Right cardiac atrium (tissue), 5 donors: ENCODE data around the gene MEIS1. TPM values are rescaled to one million over a fixed set of nuclear protein-coding genes. Genes with fewer than 3 reads are reported as not detected.
A peak's percentile ranks its signal among the peaks of the same experiment; 100 is the strongest.

Source experiments
- ATAC-seq, 2 donors: fragments of 200-7000 bp; cut with Tn5 transposase; one replicate each; pipeline versions ENCODE4 v1.8.0 to v1.9.1; 2020; ENCODE audit warnings: moderate library complexity in 2 of 2, mild to moderate bottlenecking in 1 of 2
- DNase-seq, 3 donors: peaks; one replicate each; pipeline ENCODE4 v3.0.0-alpha.2; 2020
- H3K27ac ChIP-seq: one replicate; pipeline ENCODE4 v1.5.1; 2013; ENCODE audit warnings: mild to moderate bottlenecking, low read length, control low read depth, moderate library complexity
- H3K27me3 ChIP-seq: one replicate; pipeline ENCODE4 v1.6.1; 2013; ENCODE audit not compliant: control insufficient read depth, insufficient read depth
- H3K4me1 ChIP-seq: one replicate; pipeline ENCODE4 v1.6.1; 2013; ENCODE audit warnings: low read length; ENCODE audit not compliant: control insufficient read depth, insufficient read depth
- H3K4me3 ChIP-seq: one replicate; pipeline ENCODE4 v1.5.1; 2013; ENCODE audit warnings: low read length, control low read depth
- H3K9me3 ChIP-seq: one replicate; pipeline ENCODE4 v1.6.1; 2013; ENCODE audit warnings: low read length; ENCODE audit not compliant: control insufficient read depth
- WGBS: extraction: QIAGEN DNeasy Blood & Tissue Kit; methylation state at CpG from one replicate; pipeline ENCODE4 v1.1.7; 2013; 5-methylcytosine and 5-hydroxymethylcytosine counted together
- intact Hi-C, 4 donors: fragments of 100-400 bp; cut with DNase I; formaldehyde crosslinking; loops; one replicate each; pipeline versions ENCODE4 v1.11.0 to v1.14.0; 2022 to 2023
- polyA plus RNA-seq: library from polyadenylated mRNA; stranded (reverse); fragments of 200-250 nt; gene quantifications from one replicate; pipeline ENCODE4 v1.2.3, GENCODE V29; 2013
- total RNA-seq, 4 donors: library from RNA; stranded (reverse); fragmentation: NEBNext Ultra II Directional; extraction: Animal tissue kit (Norgen Biotek cat#: 25700); gene quantifications; one replicate each; pipeline ENCODE4 v1.2.1, GENCODE V29; 2021
- donor health status: healthy with polysubstance abuse.
- donor health status: DM: no; HTN: yes; CAD: no.
- donor health status: DM: no; HTN: no; CAD: no.
- donor health status: DM: no; HTN: yes; CAD: no; lungs with severe emphysema.
- donor health status: DM: yes; HTN: yes; CAD: no.

Gene MEIS1
- total and polyA plus RNA-seq, 5 donors: 16.9 to 41.2 (median 32.1) TPM

DNA sequence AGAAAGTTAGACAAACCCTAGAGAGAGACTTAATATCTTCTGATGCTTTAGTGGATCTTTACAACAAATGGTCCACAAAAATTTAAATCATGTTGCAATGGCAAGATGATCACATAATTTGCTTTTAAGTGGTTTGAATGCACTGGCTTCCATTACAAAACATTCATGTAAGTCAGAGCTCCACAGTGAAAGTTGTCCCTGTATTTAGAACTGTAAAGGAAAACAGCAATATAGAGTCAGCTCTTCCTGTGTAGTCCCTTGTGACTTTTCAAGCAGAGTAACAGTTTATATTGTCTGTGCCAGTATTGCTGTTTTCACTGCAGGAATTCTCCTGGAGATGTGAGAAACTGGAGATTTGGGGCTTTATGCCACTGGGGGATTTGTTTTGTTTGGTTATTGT, 77.7 kb downstream of the MEIS1 start:
- intact Hi-C loops: no loop called here
- no peaks in the 10 kb centered on the region for H3K9me3 ChIP-seq
- peaks cover 10% of the 10 kb centered on the region for H3K4me1 ChIP-seq
- no peaks in the 10 kb centered on the region for H3K27me3 ChIP-seq
- DNase-seq: no peak
- no peak for ATAC-seq
- H3K27ac ChIP-seq: no peak overlapping the region
- H3K4me3 ChIP-seq: no peak overlapping the region

DNA sequence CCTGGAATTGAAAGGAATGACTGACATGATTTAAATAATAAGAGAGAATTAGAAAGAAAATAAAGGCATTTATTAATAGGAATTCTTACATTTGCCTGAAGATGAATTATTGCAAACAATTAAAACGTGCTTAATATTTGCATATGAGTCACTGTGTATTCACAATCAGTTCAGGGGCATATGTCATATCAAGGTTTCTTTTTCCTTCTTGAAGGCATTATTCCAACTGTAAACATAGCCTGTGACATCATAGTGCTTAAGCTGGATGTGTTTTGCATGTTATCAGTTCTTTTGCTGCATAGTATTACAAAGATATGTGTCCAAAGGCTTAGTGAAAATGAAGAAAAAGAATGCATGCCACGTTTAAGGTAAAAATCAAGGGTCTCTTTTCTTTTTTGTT, 80.8 kb downstream of the MEIS1 start:
- ATAC-seq: no peak
- DNase-seq: no peak
- WGBS: 44% methylated on average over 2 of the region's 2 CpGs
- Histone ChIP-seq H3K9me3 (no peaks in the 10 kb centered on the region), H3K4me1 (peaks cover 1% of the 10 kb centered on the region), H3K4me3 (no peak overlapping the region), H3K27ac (no peak overlapping the region), H3K27me3 (no peaks in the 10 kb centered on the region)
- intact Hi-C loops: no loop called here

GRCh38 chr2:66516499-66516898, 81.6 kb downstream of the MEIS1 start:
- Histone ChIP-seq H3K9me3 (no peaks in the 10 kb centered on the region), H3K27ac (no peak overlapping the region), H3K27me3 (no peaks in the 10 kb centered on the region), H3K4me3 (no peak overlapping the region), H3K4me1 (peaks cover 1% of the 10 kb centered on the region)
- no peak for DNase-seq
- WGBS: 95% methylated on average over 8 of the region's 8 CpGs
- no peak for ATAC-seq
- intact Hi-C loops: no loop called here

DNA sequence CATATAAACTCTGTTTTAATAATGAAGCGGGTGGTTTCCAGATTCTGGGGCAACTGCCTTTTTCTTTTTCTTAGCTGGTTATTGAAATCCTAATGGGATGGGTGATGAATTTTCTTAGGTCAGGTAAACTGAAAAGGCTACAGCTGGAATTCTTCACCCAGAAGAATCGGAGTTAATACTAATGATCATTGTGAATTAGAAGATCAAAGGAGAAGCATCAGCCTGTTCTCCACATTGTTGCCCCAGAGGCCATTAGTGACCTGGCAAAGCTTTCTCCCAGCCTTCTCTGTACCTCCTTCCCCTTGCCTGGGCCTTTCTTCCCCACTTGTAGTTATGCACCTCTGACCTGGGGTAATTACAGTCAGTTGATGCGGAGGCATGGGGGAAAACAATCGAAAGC, 82.8 kb downstream of the MEIS1 start:
- no peak overlapping the region for H3K4me3 ChIP-seq
- H3K27me3 ChIP-seq: no peaks in the 10 kb centered on the region
- no peaks in the 10 kb centered on the region for H3K9me3 ChIP-seq
- intact Hi-C loops: no loop called here
- no peak overlapping the region for H3K27ac ChIP-seq
- ATAC-seq (no peak), DNase-seq (no peak)
- WGBS: 94% methylated on average over 4 of the region's 4 CpGs
- H3K4me1 ChIP-seq: no peaks in the 10 kb centered on the region

GRCh38 chr2:66519264-66519843, 84.4 kb downstream of the MEIS1 start:
- intact Hi-C loops: no loop called here
- ATAC-seq (no peak), DNase-seq (no peak)
- Histone ChIP-seq H3K9me3 (no peaks in the 10 kb centered on the region), H3K4me1 (no peaks in the 10 kb centered on the region), H3K4me3 (no peak overlapping the region), H3K27ac (no peak overlapping the region), H3K27me3 (no peaks in the 10 kb centered on the region)
- 95% methylated on average over 6 of the region's 6 CpGs for WGBS

- no peak for DNase-seq
- no peaks in the 10 kb centered on the region for H3K9me3 ChIP-seq
- no peak overlapping the region for H3K27ac ChIP-seq
- no peak overlapping the region for H3K4me3 ChIP-seq
- ATAC-seq: no peak
- WGBS: 83% methylated on average over 7 of the region's 7 CpGs
- H3K4me1 ChIP-seq: peaks cover 4% of the 10 kb centered on the region
- intact Hi-C loops: no loop called here
- no peaks in the 10 kb centered on the region for H3K27me3 ChIP-seq
Measured at GRCh38 chr2:66521291-66521922, 86.5 kb downstream of the MEIS1 start.

GRCh38 chr2:66522611-66523376, 87.9 kb downstream of the MEIS1 start:
- ATAC-seq: no peak
- intact Hi-C loops: no loop called here
- 66% methylated on average over 6 of the region's 6 CpGs for WGBS
- Histone ChIP-seq H3K27ac (no peak overlapping the region), H3K9me3 (no peaks in the 10 kb centered on the region), H3K4me1 (peaks cover 4% of the 10 kb centered on the region), H3K4me3 (no peak overlapping the region), H3K27me3 (no peaks in the 10 kb centered on the region)
- no peak for DNase-seq

- intact Hi-C loops: no loop called here
- ATAC-seq: no peak
- WGBS: 89% methylated on average over 5 of the region's 5 CpGs
Measured at GRCh38 chr2:66523377-66523969, 88.5 kb downstream of the MEIS1 start.

GRCh38 chr2:66523990-66524389, 89.1 kb downstream of the MEIS1 start:
- H3K27ac ChIP-seq: no peak overlapping the region
- no peak overlapping the region for H3K4me3 ChIP-seq
- intact Hi-C loops: no loop called here

More at GRCh38 chr2:66523377-66523969, 88.5 kb downstream of the MEIS1 start:
- no peaks in the 10 kb centered on the region for H3K27me3 ChIP-seq
- peaks cover 4% of the 10 kb centered on the region for H3K4me1 ChIP-seq
- H3K9me3 ChIP-seq: no peaks in the 10 kb centered on the region
- H3K4me3 ChIP-seq: no peak overlapping the region
- no peak for DNase-seq
- H3K27ac ChIP-seq: no peak overlapping the region

GRCh38 chr2:66525606-66526005, 90.7 kb downstream of the MEIS1 start:
- ATAC-seq (peak in 1 of 2 donors; percentile 33), DNase-seq (no peak)
- WGBS: 51% methylated on average over 5 of the region's 5 CpGs
- H3K9me3 ChIP-seq: no peaks in the 10 kb centered on the region
- intact Hi-C loops: no loop called here
- peak overlapping the region; percentile 8 for H3K27ac ChIP-seq
- H3K4me3 ChIP-seq: no peak overlapping the region
- H3K4me1 ChIP-seq: peaks cover 4% of the 10 kb centered on the region
- no peaks in the 10 kb centered on the region for H3K27me3 ChIP-seq

More at GRCh38 chr2:66523990-66524389, 89.1 kb downstream of the MEIS1 start:
- DNase-seq: no peak
- peaks cover 4% of the 10 kb centered on the region for H3K4me1 ChIP-seq
- ATAC-seq: no peak
- H3K27me3 ChIP-seq: no peaks in the 10 kb centered on the region
- WGBS: 93% methylated on average over 2 of the region's 2 CpGs
- no peaks in the 10 kb centered on the region for H3K9me3 ChIP-seq

DNA sequence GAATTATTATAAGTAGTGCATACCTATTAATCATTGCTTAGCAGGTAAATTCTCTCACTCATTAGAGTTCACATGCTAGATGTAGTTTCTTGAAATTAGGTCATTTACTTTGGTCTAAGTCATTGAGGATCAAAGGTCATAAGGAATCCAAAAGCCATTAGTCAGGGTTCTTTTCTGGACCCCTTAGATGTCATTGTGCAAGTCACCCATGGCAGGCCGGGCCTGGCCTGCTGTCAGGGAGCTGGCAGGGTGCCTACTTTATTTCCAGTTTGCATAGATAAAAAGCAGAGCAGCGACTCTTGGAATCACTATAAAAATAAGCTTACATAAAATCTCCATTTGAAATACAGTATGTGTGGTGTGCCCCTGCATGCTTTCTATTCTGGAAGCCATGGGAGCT, 91.3 kb downstream of the MEIS1 start:
- peaks cover 4% of the 10 kb centered on the region for H3K4me1 ChIP-seq
- no peaks in the 10 kb centered on the region for H3K27me3 ChIP-seq
- DNase-seq (peak; percentile 38 to 79 (median 75)), ATAC-seq (peak; percentile 51 to 64)
- intact Hi-C loops: no loop called here
- no peak overlapping the region for H3K27ac ChIP-seq
- no peak overlapping the region for H3K4me3 ChIP-seq
- WGBS: 15% methylated on average over 2 of the region's 2 CpGs
- no peaks in the 10 kb centered on the region for H3K9me3 ChIP-seq
